HG02678 (cell line): ENCODE data around the gene SCNN1B.

Experiments
- ATAC-seq: cut with Tn5 transposase; IDR thresholded peaks from one replicate; pipeline ENCODE4 v1.9.1; 2021; ENCODE audit warnings: mild to moderate bottlenecking, moderate library complexity; ENCODE audit not compliant: unreplicated experiment

The SCNN1B gene

DNA sequence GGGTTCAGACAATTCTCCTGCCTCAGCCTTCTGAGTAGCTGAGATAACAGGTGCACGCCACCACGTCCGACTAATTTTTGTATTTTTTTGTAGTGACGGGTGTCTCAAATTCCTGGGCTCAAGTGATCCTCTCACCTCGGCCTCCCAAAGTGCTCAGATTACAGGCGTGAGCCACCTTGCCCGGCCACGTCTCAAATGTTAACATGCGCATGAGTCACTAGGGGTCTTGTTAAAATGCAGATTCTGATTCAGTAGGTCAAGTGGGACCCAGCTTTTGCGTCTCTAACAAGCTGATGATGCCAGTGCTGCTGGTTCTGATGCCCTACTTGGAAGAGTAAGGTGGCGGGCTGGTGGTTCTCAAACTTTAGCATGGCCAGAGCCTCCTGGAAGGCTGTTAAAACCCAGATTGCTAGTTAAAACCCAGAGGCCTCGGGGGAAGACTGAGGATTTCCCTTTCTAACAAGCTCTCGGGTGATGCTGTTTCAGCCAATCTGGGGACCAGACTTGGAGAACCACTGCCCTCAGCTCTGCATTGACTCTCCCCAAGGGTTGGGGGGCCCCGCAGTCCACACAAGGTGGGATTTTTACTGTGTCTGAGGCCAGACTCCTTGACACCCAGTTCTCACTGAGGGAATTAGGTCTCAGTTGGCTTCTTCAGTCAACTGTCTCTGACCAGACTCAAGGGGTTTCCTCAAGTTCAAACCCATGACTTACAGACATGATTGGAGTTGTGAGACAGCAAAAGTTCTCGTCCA is 17.9 kb downstream of the SCNN1B start:
- ATAC-seq: no peak

DNA sequence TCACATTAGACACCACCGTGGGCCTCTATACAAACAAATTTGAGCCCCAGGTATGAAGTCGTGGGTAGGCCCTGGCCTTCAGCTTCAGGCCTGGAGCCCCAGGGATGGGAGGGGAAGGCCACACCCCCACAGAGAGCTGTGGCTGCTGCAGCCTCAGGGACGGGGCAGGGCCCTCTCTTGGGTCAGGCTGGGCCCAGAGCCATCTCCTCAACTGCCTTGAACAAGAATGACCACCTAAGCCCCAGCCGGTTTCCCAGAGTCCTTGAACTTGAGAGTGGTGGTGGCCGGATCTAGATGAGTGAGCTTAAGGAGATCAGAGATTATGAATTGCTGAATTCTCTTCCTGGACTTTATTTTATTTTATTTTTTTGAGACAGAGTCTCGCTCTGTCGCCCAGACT is 18.6 kb downstream of the SCNN1B start:
- no peak for ATAC-seq

DNA sequence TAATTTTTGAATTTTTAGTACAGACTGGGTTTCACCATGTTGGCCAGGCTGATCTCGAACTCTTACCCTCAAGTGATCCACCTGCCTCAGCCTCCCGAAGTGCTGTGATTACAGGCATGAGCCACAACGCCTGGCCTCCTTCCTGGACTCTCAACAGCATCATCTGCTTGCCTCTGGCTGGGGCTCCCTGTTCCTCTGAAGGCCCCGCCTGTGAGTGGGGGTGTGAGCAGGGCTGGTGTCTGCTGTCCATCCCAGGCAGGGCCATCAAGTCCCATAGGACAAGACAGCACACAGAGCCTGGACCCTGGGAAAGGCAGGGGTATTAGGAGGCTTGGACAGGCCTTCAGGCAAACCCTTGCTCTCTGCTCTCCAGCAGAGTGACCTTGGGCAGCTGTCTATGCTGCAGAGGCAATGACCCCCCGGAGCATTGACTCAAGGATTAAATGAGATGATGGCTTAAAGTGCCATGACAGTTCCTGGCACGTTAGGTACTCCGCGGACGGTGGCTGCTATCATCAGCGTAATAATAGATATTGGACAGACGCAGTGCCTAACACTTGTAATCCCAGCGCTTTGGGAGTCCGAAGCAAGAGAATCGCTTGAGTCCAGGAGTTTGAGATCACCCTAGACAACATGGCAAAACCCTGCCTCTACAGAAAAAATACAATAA is 19.2 kb downstream of the SCNN1B start:
- no peak for ATAC-seq

DNA sequence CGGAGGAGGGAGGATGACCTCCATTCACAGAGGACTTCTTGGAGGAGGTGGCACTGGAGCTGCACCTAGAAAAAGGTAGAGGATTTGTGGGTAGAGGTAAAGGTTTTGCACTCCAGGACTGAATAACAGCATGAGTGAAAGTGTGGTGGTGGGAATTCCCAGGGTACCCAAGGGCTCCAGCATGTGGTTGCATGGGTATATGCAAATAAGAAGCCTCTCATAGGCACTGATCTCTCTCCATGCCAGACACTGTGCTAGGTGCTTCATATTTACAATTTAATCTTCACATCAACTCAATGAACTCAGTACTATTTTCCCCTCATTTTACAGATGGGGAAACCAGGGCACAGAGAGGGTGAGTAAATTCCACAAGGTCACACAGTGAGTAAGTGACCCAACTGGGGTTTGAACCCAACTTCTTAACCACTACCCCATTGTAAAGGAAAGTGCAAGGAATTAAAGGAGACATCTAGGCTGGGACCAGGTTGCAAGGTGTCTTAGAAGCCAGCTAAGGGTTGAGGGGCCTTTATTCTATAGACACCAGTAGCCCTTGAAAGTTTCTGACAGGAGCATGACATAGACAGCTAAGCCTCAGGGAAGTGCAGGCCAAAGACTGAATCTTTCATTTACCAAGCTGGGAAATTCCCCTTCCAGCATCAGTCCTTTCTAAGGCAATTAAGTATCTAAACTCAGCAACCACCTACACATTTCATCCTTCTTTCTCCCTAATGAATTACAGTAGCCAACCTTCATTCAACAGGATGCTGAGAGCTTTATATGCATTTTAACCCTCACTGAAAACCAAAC is 21.3 kb downstream of the SCNN1B start:
- no peak for ATAC-seq

DNA sequence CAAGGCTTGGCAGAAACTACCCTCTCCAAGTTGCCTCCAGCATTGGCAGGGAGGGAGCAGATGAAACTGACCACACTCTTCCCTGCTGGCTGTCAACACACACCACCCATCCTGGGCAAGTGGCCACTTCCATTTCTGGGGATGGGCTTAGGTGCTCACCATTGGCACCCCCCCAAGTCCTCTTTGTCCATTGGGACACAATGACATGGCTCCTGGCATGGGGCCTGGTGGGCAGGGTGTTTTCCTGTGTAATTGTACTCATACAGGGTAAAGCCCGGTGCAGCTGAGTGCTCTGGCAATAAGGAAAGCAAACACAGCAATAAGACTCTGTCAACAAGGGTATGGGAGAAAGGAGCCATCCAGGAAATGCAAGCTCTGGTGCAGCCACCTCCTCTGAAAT is 22.6 kb downstream of the SCNN1B start:
- no peak for ATAC-seq

DNA sequence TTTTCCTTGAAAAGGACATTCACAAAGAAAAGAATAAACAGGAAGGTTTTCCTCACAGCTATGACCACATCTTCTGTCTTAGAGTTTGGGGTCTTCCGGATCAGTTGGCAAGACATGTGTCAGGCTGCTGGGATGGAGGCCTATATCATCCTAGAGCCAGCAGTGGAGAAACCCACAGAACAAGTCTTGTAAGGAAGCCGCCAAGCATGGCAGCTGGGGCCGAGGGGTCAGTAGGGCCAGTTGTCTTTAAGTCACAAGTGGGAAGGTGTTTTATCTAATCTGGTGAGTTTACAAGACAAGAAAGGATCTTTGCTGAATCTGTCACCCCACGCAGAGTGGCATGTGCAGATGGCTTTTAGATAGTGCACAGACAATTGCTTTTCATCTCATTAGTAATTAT is 25.7 kb downstream of the SCNN1B start:
- no peak for ATAC-seq

DNA sequence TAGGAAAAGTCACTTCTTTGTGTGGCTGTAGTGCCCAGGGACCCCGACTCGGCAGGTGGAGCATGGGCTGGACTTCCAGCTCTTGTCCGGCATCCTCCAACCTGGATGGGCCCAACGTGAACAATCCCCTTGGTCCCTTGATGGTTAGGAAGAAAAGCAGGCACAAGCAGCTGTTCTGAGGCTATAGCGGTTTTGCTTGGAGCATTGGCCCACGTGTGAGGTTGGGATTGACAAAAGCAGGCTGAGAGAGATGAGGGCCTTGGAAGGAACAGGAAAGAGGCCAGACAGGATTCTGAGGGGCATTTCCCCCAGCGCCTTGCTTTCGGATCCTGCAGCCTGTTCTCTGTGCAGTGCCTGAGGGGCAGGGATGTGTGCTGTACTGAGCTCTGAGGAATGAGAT is 28.1 kb downstream of the SCNN1B start:
- no peak for ATAC-seq

DNA sequence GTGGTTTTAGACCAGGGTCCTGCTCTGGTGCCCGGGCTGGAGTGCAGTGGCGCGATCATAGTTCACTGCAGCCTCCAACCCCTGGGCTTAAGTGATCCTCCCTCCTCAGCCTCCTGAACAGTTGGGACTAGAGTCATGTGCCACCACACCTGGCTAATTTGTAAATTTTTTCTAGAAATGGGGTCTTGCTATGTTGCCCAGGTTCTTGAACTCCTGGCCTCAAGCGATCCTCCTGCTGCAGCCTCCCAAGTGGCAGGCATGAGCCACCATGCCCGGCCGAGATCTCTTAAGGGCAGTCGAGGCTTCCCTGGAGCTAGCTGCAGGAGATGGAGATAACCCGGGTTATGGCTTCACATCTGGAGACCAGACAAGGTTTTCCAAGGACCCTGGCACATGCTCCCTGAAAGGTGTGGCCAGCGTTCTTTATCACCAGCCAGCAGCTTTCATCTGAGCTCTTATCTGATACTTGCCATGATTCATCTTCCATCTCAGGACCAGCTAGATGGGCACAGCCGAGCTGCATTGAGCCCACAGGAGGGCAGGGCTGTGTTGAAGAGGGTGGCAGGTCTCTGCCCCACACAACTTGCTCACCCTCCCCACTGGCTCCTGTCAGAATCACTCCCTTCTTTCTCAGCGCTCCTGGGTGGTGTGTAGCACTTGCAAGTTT is 28.6 kb downstream of the SCNN1B start:
- ATAC-seq: no peak

DNA sequence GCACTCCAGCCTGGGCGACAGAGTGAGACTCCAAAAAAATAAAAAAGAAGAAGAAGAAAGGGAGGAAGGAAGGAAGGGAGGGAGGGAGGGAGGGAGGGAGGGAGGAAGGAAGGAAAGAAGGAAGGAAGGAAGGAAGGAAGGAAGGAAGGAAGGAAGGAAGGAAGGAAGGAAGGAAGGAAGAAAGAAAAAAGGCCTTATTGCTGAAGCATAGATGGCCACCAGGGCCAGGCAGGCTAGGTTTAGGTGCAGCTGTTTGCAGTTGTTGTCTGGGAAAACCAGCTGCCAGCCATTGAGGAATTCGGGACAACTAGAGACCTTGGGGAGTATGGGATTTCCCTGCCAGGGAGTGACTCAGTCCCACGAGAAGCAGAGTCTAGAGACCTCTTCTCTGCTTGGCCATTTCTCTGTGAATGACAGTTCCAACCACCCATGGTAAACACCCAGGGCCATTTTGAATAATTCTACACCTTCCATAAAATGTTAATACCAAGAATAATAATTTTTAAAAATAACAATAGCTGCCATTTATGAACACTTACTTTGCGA is 31.0 kb downstream of the SCNN1B start:
- no peak for ATAC-seq

DNA sequence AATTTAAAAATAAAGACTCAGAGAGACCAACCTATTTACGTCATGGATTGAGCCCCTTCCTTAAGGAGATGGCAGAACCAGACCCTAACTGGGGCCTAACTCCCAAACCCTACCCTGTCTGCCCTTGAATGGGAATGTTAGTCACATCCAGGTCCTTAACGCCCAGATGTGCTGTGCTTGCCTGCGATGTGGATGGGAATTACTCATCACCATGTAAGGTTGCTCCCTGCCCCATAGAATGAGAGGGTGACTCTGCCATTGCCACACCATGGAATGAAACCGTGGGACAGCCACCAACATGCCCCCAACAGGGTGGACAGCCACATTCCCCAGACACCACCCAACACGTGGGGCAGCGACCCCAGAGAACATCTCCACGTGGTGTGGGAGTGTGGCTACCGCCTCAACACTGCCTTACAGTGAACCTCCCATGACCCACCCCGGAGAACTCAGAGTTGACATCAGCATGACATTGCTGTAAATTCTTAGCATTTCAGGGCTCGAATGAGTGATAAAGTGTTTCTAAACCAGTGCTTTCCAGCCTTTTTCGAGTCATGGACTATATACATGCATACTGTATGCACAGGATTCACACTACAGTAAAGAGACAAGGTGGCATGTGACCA is 31.8 kb downstream of the SCNN1B start:
- no peak for ATAC-seq

DNA sequence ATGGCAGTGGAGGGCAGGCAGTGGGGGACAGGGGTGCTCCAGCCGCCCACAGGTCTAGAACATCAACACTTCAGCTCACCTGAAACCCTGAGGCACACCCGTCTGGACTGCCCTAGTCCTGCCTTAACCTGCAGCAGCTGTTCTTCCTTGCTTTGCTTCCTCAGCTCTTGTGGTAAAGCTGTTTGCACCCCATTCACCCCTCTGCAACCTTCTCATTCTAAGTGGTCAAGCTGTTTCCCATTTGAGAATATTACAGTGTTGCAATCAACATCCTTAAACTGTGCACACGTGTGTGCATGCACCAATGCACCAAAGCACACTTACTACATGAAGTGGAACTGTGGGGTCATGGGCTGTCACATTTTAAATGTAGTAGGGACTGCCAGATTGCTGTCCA is 32.4 kb downstream of the SCNN1B start:
- no peak for ATAC-seq

DNA sequence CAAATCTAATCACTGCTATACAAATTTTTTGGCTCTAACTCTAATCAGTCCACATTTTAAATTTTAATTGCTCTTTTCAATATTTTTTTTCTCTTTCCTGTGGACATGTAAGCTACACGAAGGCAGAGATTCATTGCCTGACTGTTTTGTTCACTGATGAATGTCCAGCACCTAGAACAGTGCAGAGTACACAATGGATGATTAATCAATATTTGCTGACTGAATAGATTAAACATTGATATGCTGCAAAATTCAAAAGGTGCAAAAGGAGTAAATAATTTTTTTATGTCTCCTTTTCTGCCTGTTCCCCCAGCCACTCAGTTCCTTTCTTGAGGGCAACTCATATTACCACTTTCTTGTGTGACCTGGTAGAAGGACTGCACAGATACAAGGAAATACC is 32.8 kb downstream of the SCNN1B start:
- ATAC-seq: no peak

DNA sequence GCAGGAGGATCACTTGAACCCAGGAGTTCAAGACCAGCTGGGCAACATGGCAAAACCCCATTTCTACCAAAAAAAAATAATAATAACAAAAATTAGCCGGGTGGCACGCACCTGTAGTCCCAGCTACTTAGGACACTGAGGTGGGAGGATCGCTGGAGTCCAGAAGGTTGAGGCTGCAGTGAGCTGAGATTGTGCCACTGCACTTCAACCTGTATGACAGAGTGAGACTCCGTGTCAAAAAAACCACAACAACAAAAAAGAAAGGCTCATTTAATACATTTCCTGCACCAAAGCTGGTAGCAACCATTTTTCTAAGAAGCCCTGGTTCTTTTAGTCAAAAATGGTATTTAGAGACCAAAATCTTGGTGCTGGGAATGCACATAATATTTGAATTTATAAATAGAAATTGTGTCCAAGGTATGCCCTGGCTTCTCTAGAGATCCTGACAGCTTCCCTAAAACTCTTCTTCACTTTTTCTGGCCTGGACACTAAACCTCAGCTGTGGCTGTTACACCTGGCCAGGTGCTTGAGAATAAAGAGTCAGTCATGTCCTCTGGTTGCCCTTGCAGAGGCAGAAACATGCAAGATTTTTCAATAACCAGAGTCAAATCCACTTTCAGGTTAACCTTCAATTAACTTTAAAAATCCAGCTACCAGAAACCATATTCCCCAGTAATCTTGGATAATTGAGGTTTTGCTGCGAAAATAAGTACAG is 35.9 kb downstream of the SCNN1B start:
- ATAC-seq: no peak

DNA sequence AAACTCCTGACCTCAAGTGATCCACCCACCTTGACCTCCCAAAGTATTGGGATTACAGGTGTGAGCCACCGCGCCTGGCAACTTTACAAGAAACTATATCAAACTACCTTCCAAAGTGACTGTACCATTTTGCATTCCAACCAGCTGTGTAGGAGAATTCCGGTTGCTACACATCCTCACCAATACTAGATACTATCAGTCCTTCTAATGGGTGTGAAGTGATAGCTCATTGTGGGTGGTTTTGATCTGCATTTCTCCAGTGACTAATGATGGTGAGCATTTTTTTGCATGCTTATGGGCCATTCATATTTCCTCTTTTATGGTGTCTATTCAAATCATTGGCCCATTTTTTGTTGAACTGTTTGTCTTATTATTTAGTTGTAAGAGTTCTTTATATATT is 37.7 kb downstream of the SCNN1B start:
- no peak for ATAC-seq

DNA sequence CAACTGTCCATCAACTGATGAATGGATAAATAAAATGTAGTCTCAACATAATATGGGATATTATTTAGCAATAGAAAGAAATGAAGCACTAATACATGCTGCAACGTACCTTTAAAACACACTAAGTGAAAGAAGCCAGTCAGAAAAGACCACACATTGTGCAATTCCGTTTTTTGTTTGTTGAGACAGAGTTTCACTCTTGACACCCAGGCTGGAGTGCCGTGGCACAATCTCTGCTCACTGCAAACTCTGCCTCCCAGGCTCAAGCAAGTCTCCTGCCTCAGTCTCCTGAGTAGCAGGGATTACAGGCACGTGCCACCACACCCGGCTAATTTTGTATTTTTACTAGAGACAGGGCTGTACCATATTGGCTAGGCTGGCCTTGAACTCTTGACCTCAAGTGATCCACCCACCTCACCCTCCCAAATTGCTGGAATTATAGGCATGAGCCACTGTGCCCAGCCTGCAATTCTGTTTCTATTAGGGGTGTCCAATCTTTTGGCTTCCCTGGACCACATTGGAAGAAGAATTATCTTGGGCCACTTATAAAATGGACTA is 40.1 kb downstream of the SCNN1B start:
- no peak for ATAC-seq

DNA sequence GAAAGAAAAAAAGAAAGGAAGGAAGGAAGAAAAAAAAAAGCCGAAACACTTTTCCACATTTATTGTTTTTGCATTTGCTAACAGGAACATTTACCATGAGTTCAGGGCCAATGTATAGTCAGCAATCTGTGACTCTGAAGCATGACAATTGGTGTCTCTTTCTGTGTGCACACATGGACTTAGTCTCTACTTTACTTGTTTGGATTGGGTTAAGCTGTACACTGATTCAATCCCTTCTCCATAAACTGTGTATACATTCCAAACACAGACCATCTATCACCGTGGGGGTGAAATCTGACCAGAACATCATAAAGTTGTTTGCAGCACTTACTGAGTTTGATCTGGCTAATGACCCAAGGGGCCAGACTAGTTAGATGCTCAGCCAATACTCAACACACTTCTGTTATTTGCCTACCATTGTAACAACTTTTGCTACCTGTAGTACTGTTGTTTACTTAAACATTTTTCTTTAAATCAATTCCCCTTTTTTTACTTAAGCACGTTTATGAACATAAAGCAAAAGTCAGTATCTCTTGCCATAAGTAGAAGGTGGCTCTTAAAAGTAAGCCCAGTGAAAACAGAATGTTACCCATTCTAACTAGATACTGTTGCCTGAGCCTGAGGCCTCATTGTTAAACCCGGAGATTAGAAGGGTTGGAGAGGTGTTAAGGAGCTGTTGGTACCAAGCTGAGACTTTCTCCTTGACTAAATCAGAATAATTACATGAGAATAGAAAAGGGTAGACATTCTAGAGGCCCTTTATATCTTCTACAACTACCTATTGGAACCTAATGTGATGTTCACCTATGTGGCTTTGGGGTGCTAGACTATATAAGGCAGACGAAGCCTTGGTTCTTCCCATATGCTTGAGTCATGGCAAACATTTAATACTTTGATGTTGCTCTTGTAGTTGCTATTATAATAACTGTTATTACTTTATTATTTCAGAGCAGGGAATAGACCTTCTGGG is 41.8 kb downstream of the SCNN1B start:
- no peak for ATAC-seq

DNA sequence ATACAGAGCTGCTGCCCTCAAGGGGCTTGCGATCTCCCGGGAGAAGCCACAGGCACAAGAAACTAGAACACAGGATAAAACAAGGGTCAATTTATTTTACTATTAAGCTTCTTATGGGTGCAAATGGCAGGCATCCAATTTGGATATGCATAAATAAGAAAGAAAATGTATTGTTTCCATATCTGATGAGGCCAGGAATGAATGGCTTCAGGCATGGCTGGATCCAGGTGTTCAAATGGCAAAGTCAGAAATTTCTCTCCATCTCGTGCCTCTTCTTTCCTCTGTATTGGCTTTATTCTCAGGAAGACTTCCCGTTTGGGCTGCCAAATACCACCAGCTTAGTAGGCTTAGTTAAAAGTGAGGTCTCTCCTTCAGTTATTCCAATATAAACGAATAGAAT is 43.1 kb downstream of the SCNN1B start:
- no peak for ATAC-seq
